AG04450 (cell line): Measurements from ENCODE around the gene PAEP. TPM values are rescaled to one million over a fixed set of nuclear protein-coding genes. Genes with fewer than 3 reads are reported as not detected.

Experiments
- CTCF ChIA-PET: fragments of 300-600, 350-600 bp; formaldehyde crosslinking; extraction: SDS; loops from one replicate; lab custom pipeline; 2022; ENCODE audit warnings: antibody characterized with exemption, inconsistent platforms; lab: Charles Lee
- POLR2A ChIA-PET: fragments of 350-600 bp; formaldehyde crosslinking; extraction: SDS; loops from one replicate; lab custom pipeline; 2021; ENCODE audit warnings: antibody characterized with exemption, inconsistent platforms; lab: Yijun Ruan, JAX
- DNase-seq: peaks from one replicate; pipeline ENCODE4 v3.0.0-alpha.2; 2011; ENCODE audit warnings: low read depth, low spot score
- H3K27ac ChIP-seq: one replicate; pipeline ENCODE4 v1.5.1; 2012; ENCODE audit warnings: low read depth, low read length, control low read depth
- H3K27me3 ChIP-seq: one replicate; pipeline ENCODE4 v1.6.0; 2012; ENCODE audit warnings: low read length; ENCODE audit not compliant: control insufficient read depth, insufficient read depth
- H3K4me3 ChIP-seq: 2 replicates; pipeline ENCODE4 v1.5.1; 2011; ENCODE audit warnings: mild to moderate bottlenecking, low read depth, low read length, control low read depth
- H3K9me3 ChIP-seq: 2 replicates; pipeline ENCODE4 v1.5.1; 2012; ENCODE audit warnings: low read length; ENCODE audit not compliant: control insufficient read depth, insufficient read depth
- polyA plus RNA-seq: library from polyadenylated mRNA; depleted of rRNA; stranded (reverse); fragments of >200 nt; gene quantifications from 2 replicates; pipeline ENCODE4 v1.2.3, GENCODE V29; 2011
- TF ChIP-seq, protein P1 (sequence below): IDR thresholded peaks from 2 replicates; pipeline ENCODE4 v1.5.1; 2011; ENCODE audit warnings: low read depth, low read length, control low read depth, inconsistent platforms

PAEP gene
- polyA plus RNA-seq, 1 experiment, result not detected

DNA sequence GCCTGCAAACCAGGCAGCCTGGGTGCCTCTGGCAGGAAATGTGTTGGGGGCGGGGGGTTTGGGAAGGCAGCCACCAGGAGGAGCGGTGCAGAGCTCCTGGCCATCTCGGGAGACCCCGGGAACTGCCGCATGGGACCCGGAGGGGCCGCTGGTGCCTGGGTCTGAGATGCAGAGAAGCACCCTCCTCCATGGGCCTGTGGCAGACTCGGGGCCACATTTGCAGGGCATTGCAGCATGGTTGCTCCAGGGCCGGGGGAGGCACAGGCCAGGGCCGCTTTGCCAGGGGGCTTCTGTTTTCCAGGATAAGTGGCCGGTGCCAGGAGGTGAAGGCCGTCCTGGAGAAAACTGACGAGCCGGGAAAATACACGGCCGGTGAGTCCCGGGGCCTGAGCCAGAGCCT, 38.6 kb upstream of the PAEP start:
- TF ChIP-seq, protein P1, sequence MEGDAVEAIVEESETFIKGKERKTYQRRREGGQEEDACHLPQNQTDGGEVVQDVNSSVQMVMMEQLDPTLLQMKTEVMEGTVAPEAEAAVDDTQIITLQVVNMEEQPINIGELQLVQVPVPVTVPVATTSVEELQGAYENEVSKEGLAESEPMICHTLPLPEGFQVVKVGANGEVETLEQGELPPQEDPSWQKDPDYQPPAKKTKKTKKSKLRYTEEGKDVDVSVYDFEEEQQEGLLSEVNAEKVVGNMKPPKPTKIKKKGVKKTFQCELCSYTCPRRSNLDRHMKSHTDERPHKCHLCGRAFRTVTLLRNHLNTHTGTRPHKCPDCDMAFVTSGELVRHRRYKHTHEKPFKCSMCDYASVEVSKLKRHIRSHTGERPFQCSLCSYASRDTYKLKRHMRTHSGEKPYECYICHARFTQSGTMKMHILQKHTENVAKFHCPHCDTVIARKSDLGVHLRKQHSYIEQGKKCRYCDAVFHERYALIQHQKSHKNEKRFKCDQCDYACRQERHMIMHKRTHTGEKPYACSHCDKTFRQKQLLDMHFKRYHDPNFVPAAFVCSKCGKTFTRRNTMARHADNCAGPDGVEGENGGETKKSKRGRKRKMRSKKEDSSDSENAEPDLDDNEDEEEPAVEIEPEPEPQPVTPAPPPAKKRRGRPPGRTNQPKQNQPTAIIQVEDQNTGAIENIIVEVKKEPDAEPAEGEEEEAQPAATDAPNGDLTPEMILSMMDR, result no peak
- H3K4me3 ChIP-seq, result no peak overlapping the region
- CTCF ChIA-PET, result interaction anchor here (1.4 kb wide), 1 partner anchor 18 kb away, joined by 3 read pairs; no protein-coding TSS in a partner anchor
- H3K9me3 ChIP-seq, result no peaks in the 10 kb centered on the region; the same call in 1 of the 2 replicates
- POLR2A ChIA-PET, result no interaction called here
- peaks cover 6% of the 10 kb centered on the region for H3K27me3 ChIP-seq
- no peak for DNase-seq
- H3K27ac ChIP-seq, result no peak overlapping the region

DNA sequence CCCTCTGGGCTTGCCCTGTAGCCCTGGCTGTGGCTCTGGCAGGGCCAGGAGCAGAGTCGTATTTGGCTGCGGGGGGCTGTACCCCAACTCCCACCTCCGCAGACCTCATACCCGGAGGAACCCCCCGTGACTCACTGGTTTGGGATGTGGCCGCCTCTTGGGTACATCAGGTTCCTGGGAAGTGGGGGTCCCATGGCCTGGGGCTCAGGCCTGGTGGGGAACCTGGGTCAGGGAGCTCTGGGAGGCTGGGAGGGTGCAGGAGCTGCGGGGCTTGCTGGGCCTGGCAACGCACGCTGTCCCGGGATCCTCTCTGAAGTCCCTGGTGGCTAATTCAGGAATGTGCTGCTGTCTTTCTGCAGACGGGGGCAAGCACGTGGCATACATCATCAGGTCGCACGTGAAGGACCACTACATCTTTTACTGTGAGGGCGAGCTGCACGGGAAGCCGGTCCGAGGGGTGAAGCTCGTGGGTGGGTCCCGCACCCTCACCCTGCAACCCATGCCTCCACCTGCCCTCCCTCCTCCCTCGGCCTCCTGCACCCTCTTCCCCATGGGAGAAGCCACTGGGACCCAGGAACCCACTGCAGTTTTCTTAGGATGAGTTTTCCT, 37.9 kb upstream of the PAEP start:
- CTCF ChIA-PET, result interaction anchor here (1.4 kb wide), 1 partner anchor 19 kb away, joined by 3 read pairs; no protein-coding TSS in a partner anchor
- Histone ChIP-seq H3K9me3 (no peaks in the 10 kb centered on the region; the same call in 1 of the 2 replicates), H3K27ac (no peak overlapping the region), H3K4me3 (no peak overlapping the region), H3K27me3 (peaks cover under 1% of the 10 kb centered on the region)
- no peak for DNase-seq
- TF ChIP-seq, protein P1, result no peak
- POLR2A ChIA-PET, result no interaction called here

- DNase-seq, result no peak
- no peaks in the 10 kb centered on the region for H3K27me3 ChIP-seq
- H3K27ac ChIP-seq, result no peak overlapping the region
- H3K4me3 ChIP-seq, result no peak overlapping the region
- ChIA-PET CTCF (interaction anchor here (1.4 kb wide), 1 partner anchor 20 kb away, joined by 3 read pairs; no protein-coding TSS in a partner anchor), POLR2A (no interaction called here)
- TF ChIP-seq, protein P1, result no peak
- H3K9me3 ChIP-seq, result no peaks in the 10 kb centered on the region; the same call in 1 of the 2 replicates
Measured at GRCh38 chr9:135524130-135524861, 37.3 kb upstream of the PAEP start.

- no peak for DNase-seq
- TF ChIP-seq, protein P1, result no peak
- Histone ChIP-seq H3K9me3 (no peaks in the 10 kb centered on the region; the same call in 1 of the 2 replicates), H3K4me3 (no peak overlapping the region), H3K27me3 (peaks cover 2% of the 10 kb centered on the region), H3K27ac (no peak overlapping the region)
- ChIA-PET POLR2A (no interaction called here), CTCF (no interaction called here)
Measured at GRCh38 chr9:135525241-135526088, 36.1 kb upstream of the PAEP start.
